Activated CD4-positive, alpha-beta memory T cell treated with anti-CD3 and anti-CD28 coated beads for 36 hours (primary cell): ENCODE measurements around the gene CCDC82. TPM values are rescaled to one million over a fixed set of nuclear protein-coding genes. Genes with fewer than 3 reads are reported as not detected.

Source experiments
- CTCF ChIA-PET: fragments of 350-600 bp; sonication (Branson Sonifier 250); formaldehyde crosslinking; loops from one replicate; lab custom pipeline; 2021; ENCODE audit warnings: antibody characterized with exemption, inconsistent platforms; lab: Charles Lee
- POLR2A ChIA-PET: fragments of 350-600 bp; sonication (Branson Sonifier 250); formaldehyde crosslinking; loops from one replicate; lab custom pipeline; 2021; ENCODE audit warnings: antibody characterized with exemption; lab: Charles Lee
- DNase-seq: peaks from one replicate; pipeline ENCODE4 v3.0.0-alpha.2; 2020
- H3K27ac Mint-ChIP-seq: one replicate; pipeline ENCODE4 v1.8.0; 2021; ENCODE audit warnings: mixed read lengths
- H3K27me3 Mint-ChIP-seq: one replicate; pipeline ENCODE4 v1.8.0; 2021; ENCODE audit warnings: mixed read lengths
- H3K36me3 Mint-ChIP-seq: one replicate; pipeline ENCODE4 v1.8.0; 2021; ENCODE audit warnings: mixed read lengths
- H3K4me1 Mint-ChIP-seq: one replicate; pipeline ENCODE4 v1.8.0; 2021; ENCODE audit warnings: low read depth, mixed read lengths
- H3K4me3 Mint-ChIP-seq: one replicate; pipeline ENCODE4 v1.8.0; 2021; ENCODE audit warnings: mild to moderate bottlenecking, mixed read lengths
- H3K9me3 Mint-ChIP-seq: one replicate; pipeline ENCODE4 v1.8.0; 2021; ENCODE audit warnings: mixed read lengths
- intact Hi-C: fragments of 100-400 bp; cut with micrococcal nuclease; formaldehyde crosslinking; loops from one replicate; pipeline ENCODE4 v1.15.1; 2023
- total RNA-seq, 2 experiments: library from RNA; stranded (reverse); gene quantifications; one replicate each; pipeline ENCODE4 v1.2.3, GENCODE V29; 2021

The CCDC82 gene
- total RNA-seq, 2 experiments from 2014 or later: 30.6 to 35.3 TPM

DNA sequence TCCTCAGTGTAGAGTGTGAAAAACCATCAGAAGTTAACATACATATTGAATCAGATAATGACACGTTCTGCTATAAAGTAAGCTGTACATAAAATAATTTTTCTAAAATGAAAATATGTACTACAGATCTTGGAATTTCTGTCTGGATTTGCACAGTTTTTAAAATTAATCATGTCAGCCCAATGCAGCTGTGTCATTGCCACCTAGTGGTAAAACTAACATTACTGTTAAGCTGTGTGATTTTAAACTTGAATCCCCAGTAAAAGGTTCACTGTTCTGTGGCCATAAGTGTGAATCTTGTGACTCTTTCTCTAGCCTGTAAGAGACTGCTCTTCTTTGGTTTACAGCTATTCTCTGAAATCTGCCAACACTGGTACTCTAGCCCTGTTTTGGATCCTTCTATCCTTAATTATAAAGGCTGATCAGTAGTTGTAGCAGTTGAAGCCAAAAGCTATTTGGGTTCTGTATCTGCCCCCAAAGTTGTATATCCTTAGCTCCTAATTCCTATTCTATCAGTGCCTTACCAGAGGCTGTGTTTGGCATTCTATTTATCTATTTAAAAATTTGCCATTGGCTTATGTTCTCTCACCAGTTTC, 4.1 kb upstream of the CCDC82 start:
- Mint-ChIP-seq H3K27ac (no peak overlapping the region), H3K9me3 (no peaks in the 10 kb centered on the region), H3K4me3 (no peak overlapping the region), H3K4me1 (peaks cover 34% of the 10 kb centered on the region), H3K27me3 (no peaks in the 10 kb centered on the region), H3K36me3 (peaks cover 7% of the 10 kb centered on the region)
- CTCF ChIA-PET: interaction anchor here (0.7 to 2.5 kb wide), 38 partner anchors 10 to 1239 kb away, joined by 3 to 38 read pairs (median 4); partner anchors contain the start of genes CEP57, FAM76B and MAML2
- no peak for DNase-seq
- intact Hi-C loops: loop anchor here (1.0 to 10.0 kb wide), 3 partner anchors 187 to 1329 kb away; partner anchors contain the start of gene SRSF8
- POLR2A ChIA-PET: interaction anchor here (0.7 kb wide), 1 partner anchor 50 kb away, joined by 3 read pairs; no protein-coding TSS in a partner anchor

DNA sequence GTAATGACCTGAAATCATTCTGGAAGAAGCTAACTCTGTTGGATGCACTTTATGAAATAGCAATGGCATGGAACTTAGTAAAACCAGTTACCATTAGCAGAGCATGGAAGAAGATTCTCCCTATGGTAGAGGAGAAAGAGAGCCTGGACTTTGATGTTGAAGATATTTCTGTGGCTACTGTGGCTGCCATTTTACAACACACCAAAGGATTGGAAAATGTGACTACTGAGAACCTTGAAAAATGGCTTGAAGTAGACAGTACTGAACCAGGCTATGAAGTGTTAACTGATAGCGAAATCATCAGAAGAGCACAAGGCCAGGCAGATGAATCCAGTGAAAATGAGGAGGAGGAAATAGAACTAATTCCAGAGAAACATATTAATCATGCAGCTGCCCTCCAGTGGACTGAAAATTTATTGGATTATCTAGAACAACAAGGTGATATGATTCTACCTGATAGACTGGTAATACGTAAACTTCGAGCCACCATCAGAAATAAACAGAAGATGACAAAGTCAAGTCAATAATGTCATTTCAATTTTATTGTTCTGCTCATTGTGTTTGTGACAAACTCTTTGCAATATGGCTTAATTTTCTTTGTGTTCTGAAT, 2.1 kb upstream of the CCDC82 start:
- CTCF ChIA-PET: interaction anchor here (0.8 kb wide), 1 partner anchor 377 kb away, joined by 3 read pairs; no protein-coding TSS in a partner anchor
- Mint-ChIP-seq H3K27ac (no peak overlapping the region), H3K4me3 (peak overlapping the region; percentile 86), H3K36me3 (peaks cover 7% of the 10 kb centered on the region), H3K27me3 (no peaks in the 10 kb centered on the region), H3K9me3 (no peaks in the 10 kb centered on the region), H3K4me1 (peaks cover 54% of the 10 kb centered on the region)
- DNase-seq: no peak
- intact Hi-C loops: loop anchor here (2.0 to 10.0 kb wide), 6 partner anchors 185 to 1327 kb away; partner anchors contain the start of genes MTMR2 and SRSF8
- POLR2A ChIA-PET: no interaction called here

DNA sequence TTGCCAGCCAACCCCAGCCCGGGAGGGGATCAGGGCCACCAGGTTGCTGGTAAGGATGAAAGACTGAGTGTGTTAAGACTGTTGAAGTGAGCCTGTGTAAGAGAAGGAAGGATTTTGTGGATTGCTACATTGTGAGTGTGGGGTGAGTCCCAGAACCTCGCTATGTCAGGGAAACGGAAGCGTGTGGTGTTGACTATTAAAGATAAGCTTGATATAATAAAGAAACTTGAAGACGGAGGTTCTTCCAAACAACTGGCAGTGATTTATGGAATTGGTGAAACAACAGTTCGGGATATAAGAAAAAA, 728 bp upstream of the CCDC82 start:
- Mint-ChIP-seq H3K27ac (peak overlapping the region; percentile 85), H3K27me3 (no peaks in the 10 kb centered on the region), H3K4me1 (peaks cover 62% of the 10 kb centered on the region), H3K9me3 (no peaks in the 10 kb centered on the region), H3K4me3 (peak overlapping the region; percentile 86), H3K36me3 (peaks cover 9% of the 10 kb centered on the region)
- intact Hi-C loops: loop anchor here (1.0 to 10.0 kb wide), 8 partner anchors 47 to 1326 kb away; partner anchors contain the start of genes MAML2, MTMR2 and SRSF8
- ChIA-PET POLR2A (interaction anchor here (0.8 to 2.9 kb wide), 8 partner anchors 49 to 1323 kb away, joined by 3 to 28 read pairs (median 8); partner anchors contain the start of genes CEP57 and FAM76B), CTCF (interaction anchor here (1.1 to 3.3 kb wide), 5 partner anchors 25 to 600 kb away, joined by 3 to 31 read pairs (median 7); partner anchors contain the start of genes CEP57, MAML2 and MTMR2)
- no peak for DNase-seq

DNA sequence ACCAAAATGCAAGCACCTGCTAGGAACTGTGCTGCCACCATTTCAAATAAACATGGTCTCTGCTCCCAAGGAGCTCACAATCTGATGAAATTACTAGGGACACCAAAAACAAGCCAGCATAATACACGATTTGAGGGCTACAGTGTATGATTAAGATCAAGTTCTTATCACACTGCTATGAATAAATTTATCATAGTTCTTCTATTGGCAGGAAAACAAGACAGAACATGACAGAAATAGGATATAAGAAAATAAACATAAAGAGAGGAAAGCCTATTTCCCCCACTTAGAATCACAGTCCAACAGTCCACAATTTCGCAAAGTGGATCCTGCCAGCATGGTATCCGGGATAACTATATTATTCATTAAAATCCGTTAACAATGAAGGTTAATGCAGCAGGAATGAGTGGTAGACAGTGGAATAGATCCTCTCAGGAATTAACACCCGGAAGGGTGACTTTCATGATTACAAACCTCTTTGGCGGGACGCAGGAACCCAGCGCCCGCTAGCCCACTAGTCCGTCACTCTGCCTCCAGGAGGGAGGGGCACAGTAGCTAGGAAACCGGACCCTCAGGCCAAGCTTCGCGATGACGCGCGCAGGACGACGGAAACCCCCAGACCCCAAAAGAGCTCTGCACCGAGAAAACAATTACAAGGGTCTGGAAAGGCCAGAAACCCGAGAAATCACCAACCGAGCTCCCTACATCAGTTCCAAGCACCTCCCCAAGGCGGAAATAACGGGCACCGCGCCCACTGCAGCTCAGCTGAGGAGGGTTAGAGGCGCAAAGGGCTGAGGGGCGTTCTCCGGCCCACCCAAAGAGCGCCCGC, 607 bp downstream of the CCDC82 start:
- Mint-ChIP-seq H3K9me3 (no peaks in the 10 kb centered on the region), H3K36me3 (peaks cover 16% of the 10 kb centered on the region), H3K27ac (peak overlapping the region; percentile 85), H3K27me3 (no peaks in the 10 kb centered on the region), H3K4me3 (peak overlapping the region; percentile 86), H3K4me1 (peaks cover 65% of the 10 kb centered on the region)
- DNase-seq: no peak
- intact Hi-C loops: loop anchor here (1.0 to 5.0 kb wide), 5 partner anchors 30 to 1235 kb away; partner anchors contain the start of gene CEP57
- ChIA-PET POLR2A (interaction anchor here (0.9 to 2.9 kb wide), 13 partner anchors 11 to 1322 kb away, joined by 3 to 28 read pairs (median 6); partner anchors contain the start of genes CEP57, FAM76B and MAML2), CTCF (interaction anchor here (0.5 to 3.3 kb wide), 12 partner anchors 23 to 599 kb away, joined by 3 to 31 read pairs (median 4); partner anchors contain the start of genes CEP57, FAM76B, MAML2 and MTMR2)

DNA sequence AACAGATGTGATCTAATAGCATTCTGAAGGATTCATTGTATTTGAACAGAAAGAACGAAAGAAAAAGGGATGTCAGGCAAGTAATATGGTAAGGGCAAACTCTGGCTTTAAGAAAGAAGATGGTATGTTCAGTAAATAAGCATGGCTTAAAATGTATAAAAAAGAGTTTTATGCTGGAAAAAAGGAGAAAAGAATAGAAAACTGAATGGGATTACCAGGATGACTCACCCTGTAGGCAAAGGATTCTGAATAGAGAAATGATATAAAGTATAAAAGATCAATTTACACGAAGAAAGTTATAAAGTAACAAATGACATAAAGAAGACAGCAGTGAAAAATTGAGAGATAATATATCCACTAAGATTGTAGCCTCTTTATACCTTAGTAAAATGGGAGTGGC, 4.5 kb downstream of the CCDC82 start:
- Mint-ChIP-seq H3K9me3 (no peaks in the 10 kb centered on the region), H3K4me1 (peaks cover 45% of the 10 kb centered on the region), H3K27me3 (no peaks in the 10 kb centered on the region), H3K36me3 (peaks cover 30% of the 10 kb centered on the region), H3K27ac (no peak overlapping the region), H3K4me3 (no peak overlapping the region)
- DNase-seq: no peak
- ChIA-PET CTCF (no interaction called here), POLR2A (no interaction called here)
- intact Hi-C loops: loop anchor here (5.0 kb wide), 1 partner anchor 128 kb away; no protein-coding TSS in a partner anchor

DNA sequence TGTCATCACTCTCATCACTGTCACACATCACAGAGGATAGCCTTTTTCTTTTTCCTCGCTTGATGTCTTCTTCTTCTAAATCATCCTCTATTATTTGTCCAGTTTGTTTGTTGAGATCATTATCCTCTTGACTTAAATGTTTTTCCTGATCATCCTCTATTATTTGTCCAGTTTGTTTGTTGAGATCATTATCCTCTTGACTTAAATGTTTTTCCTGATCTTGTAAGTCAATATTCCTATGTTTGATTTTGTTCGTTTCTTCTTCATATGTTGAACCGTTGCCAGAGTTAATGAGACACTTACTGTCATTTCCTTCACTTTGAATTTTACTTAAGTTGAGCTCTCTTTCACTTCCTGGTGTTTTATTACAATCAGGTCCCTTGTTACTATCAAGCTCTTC, 5.6 kb downstream of the CCDC82 start:
- H3K27ac Mint-ChIP-seq: peak overlapping the region; percentile 16
- peak overlapping the region; percentile 32 for H3K4me3 Mint-ChIP-seq

DNA sequence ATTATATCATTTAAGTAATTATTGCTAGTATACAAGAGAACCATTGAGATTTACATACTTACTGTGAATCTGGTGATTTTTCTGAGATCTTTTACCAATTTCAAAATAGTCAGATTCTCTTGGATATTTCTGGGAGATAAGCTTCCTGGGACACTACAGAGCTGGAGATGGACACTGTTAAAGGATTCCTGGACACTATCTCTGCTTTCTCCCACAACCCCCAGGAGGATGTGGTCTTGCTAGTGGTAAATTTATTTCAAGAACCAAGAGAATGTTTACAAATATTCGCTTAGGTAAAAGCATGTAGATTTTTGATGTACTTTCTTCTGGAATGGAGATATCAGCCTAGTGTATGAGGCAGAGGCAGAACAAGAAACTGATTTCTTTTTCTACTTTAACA, 12.9 kb downstream of the CCDC82 start:
- no peak for DNase-seq
- Mint-ChIP-seq H3K4me1 (no peaks in the 10 kb centered on the region), H3K27me3 (no peaks in the 10 kb centered on the region), H3K4me3 (no peak overlapping the region), H3K27ac (no peak overlapping the region), H3K9me3 (no peaks in the 10 kb centered on the region), H3K36me3 (peaks cover 36% of the 10 kb centered on the region)
- intact Hi-C loops: no loop called here
- ChIA-PET CTCF (interaction anchor here (0.6 kb wide), 1 partner anchor 611 kb away, joined by 3 read pairs; no protein-coding TSS in a partner anchor), POLR2A (no interaction called here)

More for the DNA sequence above, 5.6 kb downstream of the CCDC82 start:
- H3K27me3 Mint-ChIP-seq: no peaks in the 10 kb centered on the region
- POLR2A ChIA-PET: interaction anchor here (0.6 kb wide), 1 partner anchor 566 kb away, joined by 3 read pairs; no protein-coding TSS in a partner anchor
- peaks cover 35% of the 10 kb centered on the region for H3K36me3 Mint-ChIP-seq
- CTCF ChIA-PET: interaction anchor here (1.1 kb wide), 2 partner anchors 10 to 549 kb away, joined by 3 to 4 read pairs; no protein-coding TSS in a partner anchor
- peaks cover 45% of the 10 kb centered on the region for H3K4me1 Mint-ChIP-seq
- no peaks in the 10 kb centered on the region for H3K9me3 Mint-ChIP-seq
- intact Hi-C loops: no loop called here
- no peak for DNase-seq

DNA sequence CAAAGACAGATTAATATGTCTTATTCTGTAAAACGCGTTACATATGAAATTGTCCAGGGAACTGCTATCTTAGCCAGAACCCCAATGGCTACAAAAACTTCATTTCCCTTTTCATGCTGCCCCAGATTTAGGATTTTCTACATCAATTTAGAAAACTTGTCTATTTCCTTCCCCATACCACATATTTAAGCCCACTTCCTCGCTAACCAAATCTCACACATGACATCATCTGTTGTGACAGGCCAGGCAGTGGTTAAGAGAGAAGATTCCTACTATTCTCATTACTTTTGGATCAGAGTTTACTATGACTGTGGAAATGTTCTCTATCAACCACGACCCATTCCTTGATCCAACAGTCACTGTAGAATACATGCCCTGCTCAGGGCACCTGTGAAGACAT, 15.9 kb downstream of the CCDC82 start:
- ChIA-PET CTCF (no interaction called here), POLR2A (no interaction called here)
- Mint-ChIP-seq H3K4me3 (no peak overlapping the region), H3K9me3 (no peaks in the 10 kb centered on the region), H3K27me3 (no peaks in the 10 kb centered on the region), H3K27ac (no peak overlapping the region), H3K36me3 (peaks cover 31% of the 10 kb centered on the region), H3K4me1 (no peaks in the 10 kb centered on the region)
- intact Hi-C loops: no loop called here
- no peak for DNase-seq

DNA sequence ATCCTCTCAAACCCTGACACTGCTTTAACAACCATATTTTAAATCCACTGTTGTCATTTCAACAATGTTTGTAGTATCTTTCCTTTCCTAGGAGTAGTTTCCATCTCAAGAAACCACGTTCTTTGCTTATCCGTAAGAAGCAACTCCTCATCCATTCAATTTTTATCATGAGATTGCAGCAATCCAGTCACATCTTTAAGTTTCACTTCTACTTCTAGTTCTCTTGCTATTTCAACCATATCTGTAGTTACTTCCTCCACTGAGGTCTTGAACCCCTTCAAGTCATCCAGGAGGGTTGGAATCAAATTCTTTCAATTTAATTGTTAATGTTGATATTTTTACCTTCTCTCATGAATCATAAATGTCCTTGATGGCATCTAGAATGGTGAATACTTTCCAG, 22.4 kb downstream of the CCDC82 start:
- POLR2A ChIA-PET: no interaction called here
- CTCF ChIA-PET: no interaction called here
- H3K36me3 Mint-ChIP-seq: peaks cover 32% of the 10 kb centered on the region

DNA sequence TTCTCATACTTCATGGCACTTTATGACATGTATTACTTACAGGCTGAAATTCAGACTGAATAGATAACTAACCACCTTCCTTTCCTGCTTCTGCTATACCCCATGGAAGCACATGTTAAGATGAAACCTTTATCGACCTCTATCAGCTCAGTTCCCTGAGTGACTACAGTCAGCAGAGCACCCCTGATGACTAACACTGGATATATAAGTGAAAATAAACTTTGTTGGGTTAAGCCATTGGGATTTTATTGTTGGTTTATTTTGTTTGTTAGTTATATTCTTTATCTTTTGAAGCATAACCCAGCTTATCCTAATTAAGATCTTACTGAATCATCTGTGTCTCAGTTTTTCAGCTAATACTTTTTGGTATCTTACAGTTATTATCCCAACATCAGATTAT, 23.7 kb downstream of the CCDC82 start:
- no peak for DNase-seq
- Mint-ChIP-seq H3K27me3 (no peaks in the 10 kb centered on the region), H3K9me3 (no peaks in the 10 kb centered on the region), H3K27ac (no peak overlapping the region), H3K36me3 (peaks cover 26% of the 10 kb centered on the region), H3K4me1 (no peaks in the 10 kb centered on the region), H3K4me3 (no peak overlapping the region)
- intact Hi-C loops: no loop called here
- ChIA-PET CTCF (interaction anchor here (0.8 to 1.2 kb wide), 3 partner anchors 23 to 28 kb away, joined by 3 to 4 read pairs (median 4); partner anchors contain the start of genes CCDC82, JRKL and MAML2), POLR2A (interaction anchor here (0.6 kb wide), 1 partner anchor 72 kb away, joined by 7 read pairs; no protein-coding TSS in a partner anchor)

More for the DNA sequence above, 22.4 kb downstream of the CCDC82 start:
- Mint-ChIP-seq H3K27ac (no peak overlapping the region), H3K4me3 (no peak overlapping the region), H3K27me3 (no peaks in the 10 kb centered on the region), H3K4me1 (no peaks in the 10 kb centered on the region), H3K9me3 (no peaks in the 10 kb centered on the region)
- intact Hi-C loops: no loop called here
- no peak for DNase-seq

DNA sequence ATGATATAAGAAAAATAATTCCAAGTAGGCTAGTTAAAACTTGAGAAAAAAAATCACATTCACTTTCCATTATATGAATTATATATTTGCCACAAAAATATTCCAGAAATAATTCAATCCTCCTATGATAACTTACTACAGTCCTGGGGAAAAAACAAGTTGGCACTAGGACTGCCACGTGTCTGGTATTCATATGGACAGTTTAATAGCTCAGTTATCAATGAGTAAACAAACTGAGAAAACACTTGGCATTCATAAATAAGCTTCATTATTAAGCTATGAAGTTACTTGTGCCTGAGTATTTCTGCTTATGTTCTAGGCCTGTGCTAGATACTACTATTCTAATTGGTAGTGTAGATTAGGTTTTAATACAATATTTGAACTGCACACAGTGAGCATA, 24.2 kb downstream of the CCDC82 start:
- no peaks in the 10 kb centered on the region for H3K27me3 Mint-ChIP-seq
- H3K4me3 Mint-ChIP-seq: no peak overlapping the region
- H3K9me3 Mint-ChIP-seq: no peaks in the 10 kb centered on the region
- intact Hi-C loops: no loop called here
- POLR2A ChIA-PET: interaction anchor here (0.6 kb wide), 1 partner anchor 71 kb away, joined by 7 read pairs; no protein-coding TSS in a partner anchor
- DNase-seq: no peak
- no peaks in the 10 kb centered on the region for H3K4me1 Mint-ChIP-seq
- CTCF ChIA-PET: interaction anchor here (0.8 to 1.2 kb wide), 3 partner anchors 22 to 29 kb away, joined by 3 to 4 read pairs (median 4); partner anchors contain the start of genes CCDC82, JRKL and MAML2
- peaks cover 23% of the 10 kb centered on the region for H3K36me3 Mint-ChIP-seq
- no peak overlapping the region for H3K27ac Mint-ChIP-seq
